GM15510 (cell line): ENCODE measurements around the gene ECE2.

Experiments
- POLR2A ChIP-seq: IDR thresholded peaks from 3 replicates; pipeline ENCODE4 v1.6.1; 2011; ENCODE audit warnings: borderline replicate concordance; ENCODE audit not compliant: insufficient read length; ENCODE audit errors: extremely low read depth

Gene ECE2

DNA sequence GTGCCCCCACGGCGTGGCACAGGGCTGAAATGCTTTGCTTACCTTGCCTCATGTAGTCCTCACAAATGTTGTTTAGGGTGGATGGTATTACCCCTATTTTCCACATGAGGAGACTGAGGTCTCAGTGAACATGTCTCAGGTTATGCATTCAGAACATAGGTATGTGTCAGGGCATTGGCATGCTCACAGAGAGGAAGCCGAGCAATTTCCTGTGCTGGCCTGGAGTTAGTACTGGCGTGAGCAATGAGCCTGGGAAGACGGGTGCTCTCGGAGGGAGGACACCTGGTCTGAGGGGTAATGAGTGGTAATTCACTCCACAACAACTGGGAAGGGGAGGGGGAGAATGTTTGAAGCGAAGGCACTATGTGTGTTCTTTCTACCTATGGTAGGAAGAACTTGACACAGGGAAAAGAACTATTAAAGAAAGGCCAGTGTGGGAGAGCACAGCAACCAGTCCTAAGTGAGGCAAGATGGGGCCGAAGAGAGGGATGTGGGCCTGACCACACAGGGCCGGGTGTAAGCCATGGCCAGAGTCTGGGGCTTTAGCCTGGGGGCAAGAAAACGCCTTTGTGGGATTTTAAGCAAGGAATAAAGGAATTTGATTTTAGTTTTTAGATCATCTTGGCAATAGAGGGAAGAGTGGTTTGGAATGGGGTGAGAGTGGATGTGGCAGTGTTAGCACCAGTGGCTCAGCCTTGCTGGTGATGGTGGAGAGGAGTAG, 56.7 kb downstream of the ECE2 start:
- TF ChIP-seq POLR2A = no peak

DNA sequence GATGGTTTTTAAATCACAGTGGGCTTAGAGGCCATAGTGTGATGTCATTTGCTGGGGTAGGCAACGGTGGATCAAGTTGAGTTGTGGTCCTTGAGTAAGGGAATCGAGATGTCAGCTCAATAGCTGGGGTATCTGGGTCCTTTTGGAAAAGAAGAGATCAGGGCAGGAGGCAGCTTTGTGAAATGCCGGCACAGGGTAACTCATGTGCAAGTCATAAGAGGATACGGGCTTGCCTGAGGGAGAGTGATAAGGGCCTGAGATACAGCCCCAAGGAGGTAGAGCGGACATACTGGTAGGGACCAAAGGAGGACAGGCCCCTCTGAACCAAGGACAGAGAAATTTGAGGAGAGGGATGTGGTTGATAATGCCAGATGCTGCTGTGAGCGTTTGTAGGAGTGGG, 57.4 kb downstream of the ECE2 start:
- no peak for TF ChIP-seq POLR2A

DNA sequence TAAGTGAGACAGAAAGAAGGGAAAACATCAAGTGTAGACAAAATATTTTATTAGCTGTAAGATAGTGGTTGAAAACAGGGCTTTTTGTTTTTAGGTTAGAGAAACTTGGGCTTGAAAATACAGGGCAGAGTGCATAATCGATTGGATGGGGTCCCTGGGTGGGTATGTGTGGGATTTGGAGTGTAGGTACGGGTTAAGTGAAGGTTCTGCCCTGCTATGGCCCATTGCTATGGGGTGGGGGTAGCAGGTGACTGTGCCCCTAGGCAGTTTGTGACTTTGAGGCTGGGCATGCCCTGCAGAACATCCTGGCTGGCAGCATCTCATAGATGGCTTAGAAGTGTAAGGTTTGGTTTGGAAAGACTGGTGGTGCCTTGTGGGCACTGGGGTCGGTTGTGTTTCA, 57.9 kb downstream of the ECE2 start:
- no peak for TF ChIP-seq POLR2A

DNA sequence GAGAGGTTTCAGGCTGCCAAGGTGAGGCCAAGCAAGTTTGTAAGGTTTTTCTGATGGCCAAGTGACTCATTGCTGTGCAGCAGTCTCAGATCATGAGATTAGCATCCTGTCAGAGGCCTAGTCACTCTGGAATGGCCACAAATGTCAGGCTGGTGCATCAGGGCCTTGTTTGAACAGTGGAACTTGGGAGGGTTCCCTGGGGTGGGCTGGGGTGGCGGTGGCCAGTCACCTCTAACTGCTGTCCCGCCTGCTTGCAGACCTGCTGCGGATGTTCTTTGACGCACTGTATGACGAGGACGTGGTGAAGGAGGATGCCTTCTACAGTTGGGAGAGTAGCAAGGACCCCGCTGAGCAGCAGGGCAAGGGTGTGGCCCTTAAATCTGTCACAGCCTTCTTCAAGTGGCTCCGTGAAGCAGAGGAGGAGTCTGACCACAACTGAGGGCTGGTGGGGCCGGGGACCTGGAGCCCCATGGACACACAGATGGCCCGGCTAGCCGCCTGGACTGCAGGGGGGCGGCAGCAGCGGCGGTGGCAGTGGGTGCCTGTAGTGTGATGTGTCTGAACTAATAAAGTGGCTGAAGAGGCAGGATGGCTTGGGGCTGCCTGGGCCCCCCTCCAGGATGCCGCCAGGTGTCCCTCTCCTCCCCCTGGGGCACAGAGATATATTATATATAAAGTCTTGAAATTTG, 58.8 kb downstream of the ECE2 start:
- TF ChIP-seq POLR2A = no peak

DNA sequence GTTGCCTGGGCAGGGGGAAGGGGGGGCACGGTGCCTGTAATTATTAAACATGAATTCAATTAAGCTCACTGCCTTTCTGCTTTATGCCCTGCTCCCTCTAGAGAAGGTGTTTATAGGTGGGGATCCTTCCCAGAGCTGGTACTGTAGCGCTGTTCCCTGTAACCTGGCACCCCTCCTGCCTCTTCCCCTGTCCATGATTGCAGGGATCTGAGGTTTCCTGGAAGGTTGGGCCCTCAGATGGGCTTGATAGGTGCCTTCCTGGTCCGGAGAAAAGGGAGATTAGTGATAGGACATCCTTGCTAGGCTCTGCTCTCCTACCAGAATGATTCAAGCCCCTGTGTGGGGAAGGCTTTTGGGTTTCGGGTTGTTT, 59.5 kb downstream of the ECE2 start:
- no peak for TF ChIP-seq POLR2A

DNA sequence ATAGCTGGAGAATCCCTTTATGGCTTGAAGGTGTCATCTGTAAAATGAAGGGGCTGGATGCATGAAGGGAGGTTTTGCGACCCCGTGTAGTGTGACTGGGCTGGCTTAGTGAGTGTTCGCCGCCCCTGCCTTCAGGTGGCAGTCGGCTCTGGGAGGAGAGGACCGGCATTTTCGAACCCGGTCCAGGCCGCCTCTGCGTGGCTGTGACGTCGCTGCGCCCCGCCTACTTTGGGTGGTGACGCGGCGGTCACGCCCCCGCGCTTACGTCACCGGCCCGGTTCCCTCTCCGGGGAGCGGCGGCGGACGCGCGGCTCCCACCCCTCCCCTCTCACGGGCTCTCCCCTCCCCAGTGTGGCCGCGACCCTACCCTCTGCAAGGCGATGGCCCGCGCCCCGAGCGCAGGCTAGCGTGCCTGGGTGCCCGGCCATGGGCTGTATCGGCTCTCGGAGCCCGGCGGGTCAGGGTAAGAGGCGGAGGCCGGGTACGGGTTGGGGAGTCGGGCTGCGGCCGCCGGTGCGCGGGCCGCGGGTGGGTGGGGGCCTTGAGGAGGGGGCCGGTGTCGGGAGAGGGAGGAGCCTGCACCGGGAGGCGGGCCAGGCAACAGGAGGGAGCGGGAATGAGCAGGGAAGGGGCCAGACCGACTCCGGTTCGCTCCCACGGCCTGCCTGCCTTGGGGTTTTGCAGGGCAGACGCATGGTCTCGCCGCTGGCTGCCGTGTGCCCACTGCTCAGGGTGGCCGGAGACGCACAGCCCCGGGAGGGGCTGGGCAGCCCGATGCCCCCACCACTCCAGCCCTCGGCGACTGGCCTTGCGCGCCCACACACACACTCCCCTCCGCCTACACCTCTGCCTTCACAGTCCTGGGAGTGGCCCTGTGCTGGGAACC, 60.1 kb downstream of the ECE2 start:
- peak; percentile 50 for TF ChIP-seq POLR2A

DNA sequence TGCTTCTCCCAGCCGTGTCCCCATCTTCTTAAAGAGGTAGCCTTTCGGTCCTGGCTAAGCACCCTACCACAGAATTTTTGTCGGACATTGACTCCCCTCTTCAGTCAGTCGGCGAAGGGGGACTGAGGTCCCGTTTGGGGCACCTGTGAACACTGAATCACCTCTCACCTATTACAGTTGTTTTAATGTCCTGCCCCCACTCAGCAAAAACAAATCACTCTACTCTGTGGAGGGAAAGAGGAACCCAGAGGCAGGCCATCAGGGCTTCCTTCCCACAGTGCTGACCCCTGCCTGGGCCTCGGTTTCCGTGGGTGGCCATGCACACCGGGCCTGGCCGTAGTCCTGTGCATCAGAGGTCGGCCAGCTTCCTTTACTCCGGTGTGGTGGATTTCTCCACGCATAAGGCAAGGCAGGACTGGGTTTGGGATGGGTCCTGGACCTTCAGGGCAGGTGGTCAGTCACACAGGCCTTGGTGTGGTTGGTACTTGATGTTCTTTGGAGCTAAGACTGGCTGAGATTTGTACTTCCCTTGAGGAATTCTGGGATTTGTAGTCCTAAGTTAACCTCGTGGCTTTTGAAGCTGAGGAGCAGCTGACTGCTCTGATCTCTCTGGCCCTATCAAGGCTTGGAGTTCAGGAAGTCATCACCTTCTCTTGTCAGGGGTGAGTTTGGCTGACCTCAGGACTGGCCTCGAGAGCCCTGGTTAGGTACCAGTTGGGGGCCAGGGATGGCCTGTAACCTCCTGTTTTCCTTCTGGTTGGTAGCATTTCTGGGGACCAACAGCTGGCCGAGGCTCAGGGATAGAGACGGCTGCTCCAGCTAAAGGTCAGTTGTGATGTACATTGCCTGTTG, 61.0 kb downstream of the ECE2 start:
- no peak for TF ChIP-seq POLR2A

DNA sequence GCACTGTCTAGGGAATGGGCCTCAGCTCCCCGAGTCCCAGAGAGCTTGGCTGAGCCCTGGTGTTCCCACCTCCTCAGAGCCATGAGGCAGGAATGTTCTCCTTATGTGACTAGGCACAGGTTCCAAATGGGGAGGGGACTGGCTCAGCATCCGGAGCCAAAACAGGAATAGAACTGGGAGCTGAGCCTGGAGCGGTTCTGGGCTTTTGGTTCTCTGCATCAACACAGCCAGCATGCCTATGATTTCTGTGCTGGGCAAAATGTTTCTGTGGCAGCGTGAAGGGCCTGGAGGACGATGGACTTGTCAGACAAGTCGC, 61.5 kb downstream of the ECE2 start, which contains the start of gene FAM131A:
Gene FAM131A, plus strand, starts transcription at position 202 of the 316 bp plus-strand sequence. Its CDS starts 31 bp downstream, at position 233.
- no peak for TF ChIP-seq POLR2A

DNA sequence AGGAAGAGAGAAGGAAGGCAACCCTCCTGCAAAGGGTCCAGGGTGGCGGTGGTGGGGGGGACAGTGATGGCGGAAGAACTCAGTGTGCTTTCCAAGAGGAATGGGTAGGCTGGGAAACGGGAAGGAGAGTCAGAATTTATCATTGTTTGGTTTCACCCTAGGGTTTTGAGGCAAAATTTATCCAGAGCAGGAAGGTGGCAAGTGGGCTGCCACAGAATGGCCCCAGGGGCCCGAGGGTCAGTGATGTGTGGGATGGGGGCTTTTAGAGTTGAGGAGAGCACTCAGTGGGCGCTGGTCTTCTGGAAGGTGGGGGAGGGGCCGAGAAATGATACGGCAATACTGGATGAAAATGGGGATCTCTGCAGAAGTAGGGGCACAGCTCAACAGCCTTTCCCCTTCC, 62.2 kb downstream of the ECE2 start:
- no peak for TF ChIP-seq POLR2A

DNA sequence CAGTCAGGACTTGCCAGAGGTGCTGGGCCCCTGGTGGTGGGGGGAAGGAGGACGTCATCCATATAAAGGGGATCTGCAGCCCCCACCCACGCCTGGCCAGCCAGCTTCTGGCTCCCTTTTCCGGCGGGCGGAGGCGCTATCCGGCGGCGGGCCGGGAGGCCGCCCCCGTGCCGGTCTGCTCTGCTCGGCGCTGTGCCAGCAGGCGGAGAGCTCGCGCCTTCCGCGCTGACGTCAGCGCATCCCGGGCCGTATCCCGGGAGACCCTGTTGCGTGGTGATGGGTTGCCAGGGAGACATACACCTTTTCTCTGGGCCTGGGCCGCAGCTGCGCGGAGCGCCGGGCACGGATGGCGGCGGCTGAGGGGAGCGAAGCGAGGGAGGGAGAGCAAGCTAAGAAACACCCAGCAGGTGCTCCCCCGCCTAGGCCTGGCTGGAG, 62.7 kb downstream of the ECE2 start:
- no peak for TF ChIP-seq POLR2A

DNA sequence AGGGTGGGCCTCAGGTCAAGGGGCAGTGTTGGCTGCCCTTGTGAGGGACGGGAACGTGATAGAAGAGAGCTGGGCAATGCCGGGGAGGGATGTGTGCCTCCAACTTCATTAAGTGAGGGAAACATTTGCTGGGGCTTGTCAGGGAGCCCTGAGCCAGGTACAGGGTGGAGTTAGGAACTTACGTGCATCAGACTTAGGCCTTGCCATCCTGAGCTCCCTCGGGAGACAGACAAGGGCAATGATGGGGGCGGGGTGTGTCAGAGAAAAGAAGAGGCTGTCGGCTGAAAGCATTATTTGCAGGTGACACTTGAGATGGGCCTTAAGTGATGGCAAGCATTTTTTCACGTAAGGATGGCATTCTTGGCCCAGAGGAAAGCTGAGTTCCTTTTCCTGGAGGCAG, 63.2 kb downstream of the ECE2 start:
- no peak for TF ChIP-seq POLR2A

DNA sequence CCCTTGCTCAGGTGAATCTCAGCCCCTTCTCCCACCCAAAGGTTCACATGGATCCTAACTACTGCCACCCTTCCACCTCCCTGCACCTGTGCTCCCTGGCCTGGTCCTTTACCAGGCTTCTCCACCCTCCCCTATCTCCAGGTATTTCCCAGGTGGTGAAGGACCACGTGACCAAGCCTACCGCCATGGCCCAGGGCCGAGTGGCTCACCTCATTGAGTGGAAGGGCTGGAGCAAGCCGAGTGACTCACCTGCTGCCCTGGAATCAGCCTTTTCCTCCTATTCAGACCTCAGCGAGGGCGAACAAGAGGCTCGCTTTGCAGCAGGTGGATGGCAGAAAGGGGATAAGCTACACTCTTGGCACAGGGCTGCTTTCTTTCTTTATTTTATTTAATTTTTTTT, 66.1 kb downstream of the ECE2 start:
- TF ChIP-seq POLR2A = no peak
